ENCODE data around the gene NPW. TPM values are rescaled to one million over a fixed set of nuclear protein-coding genes. Genes with fewer than 3 reads are reported as not detected.

NPW gene
- total and polyA plus RNA-seq, 2 of the 8 experiments (the other 6 are each of a cell fraction or from before 2014, with no cell fraction given) = 4.0 to 10.3 TPM

- TF ChIP-seq CHD7 (IDR thresholded peaks at IDR 0.05; ENCODE audit: insufficient replicate concordance, low read length) (no peak), GTF2F1 (IDR thresholded peaks at IDR 0.05; ENCODE audit: borderline replicate concordance, low read depth, low read length) (no peak), SIX5 (IDR thresholded peaks at IDR 0.05; ENCODE audit: low read depth, low read length) (no peak), HDAC2 (IDR thresholded peaks at IDR 0.05; ENCODE audit: borderline replicate concordance in 1 of 2, low read depth in 2 of 2, low read length in 2 of 2) (no peak), RAD21 (IDR thresholded peaks at IDR 0.05 in 1 of 2, conservative IDR thresholded peaks at IDR 0.05 in 1 of 2; ENCODE audit: low read depth in 2 of 2, low read length in 2 of 2) (no peak), EGR1 (IDR thresholded peaks at IDR 0.05; ENCODE audit: borderline replicate concordance, low read depth, low read length) (no peak), FOSL1 (IDR thresholded peaks at IDR 0.05; ENCODE audit: insufficient read depth, low read depth, low read length) (no peak), NRF1 (IDR thresholded peaks at IDR 0.05; ENCODE audit: low read depth, low read length) (no peak), TAF7 (optimal IDR thresholded peaks at IDR 0.05; ENCODE audit: borderline replicate concordance, low read depth, low read length) (no peak)
Measured at GRCh38 chr16:2038382-2039231, 19.0 kb downstream of the NPW start (continued).
